T-helper 1 cell (primary cell): ENCODE measurements around the gene KBTBD7.

ENCODE experiments used
- DNase-seq, 5 donors: peaks; one replicate each; pipeline ENCODE4 v3.0.0-alpha.2; 2012 to 2020
- total RNA-seq, 4 donors: gene quantifications; one replicate each; lab custom pipeline; 2026; lab: John Stamatoyannopoulos, UW

Gene KBTBD7, protein sequence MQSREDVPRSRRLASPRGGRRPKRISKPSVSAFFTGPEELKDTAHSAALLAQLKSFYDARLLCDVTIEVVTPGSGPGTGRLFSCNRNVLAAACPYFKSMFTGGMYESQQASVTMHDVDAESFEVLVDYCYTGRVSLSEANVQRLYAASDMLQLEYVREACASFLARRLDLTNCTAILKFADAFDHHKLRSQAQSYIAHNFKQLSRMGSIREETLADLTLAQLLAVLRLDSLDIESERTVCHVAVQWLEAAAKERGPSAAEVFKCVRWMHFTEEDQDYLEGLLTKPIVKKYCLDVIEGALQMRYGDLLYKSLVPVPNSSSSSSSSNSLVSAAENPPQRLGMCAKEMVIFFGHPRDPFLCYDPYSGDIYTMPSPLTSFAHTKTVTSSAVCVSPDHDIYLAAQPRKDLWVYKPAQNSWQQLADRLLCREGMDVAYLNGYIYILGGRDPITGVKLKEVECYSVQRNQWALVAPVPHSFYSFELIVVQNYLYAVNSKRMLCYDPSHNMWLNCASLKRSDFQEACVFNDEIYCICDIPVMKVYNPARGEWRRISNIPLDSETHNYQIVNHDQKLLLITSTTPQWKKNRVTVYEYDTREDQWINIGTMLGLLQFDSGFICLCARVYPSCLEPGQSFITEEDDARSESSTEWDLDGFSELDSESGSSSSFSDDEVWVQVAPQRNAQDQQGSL
- total RNA-seq, result 5.6 to 11.9 (median 10.0) reads per million in 4 donors

DNA sequence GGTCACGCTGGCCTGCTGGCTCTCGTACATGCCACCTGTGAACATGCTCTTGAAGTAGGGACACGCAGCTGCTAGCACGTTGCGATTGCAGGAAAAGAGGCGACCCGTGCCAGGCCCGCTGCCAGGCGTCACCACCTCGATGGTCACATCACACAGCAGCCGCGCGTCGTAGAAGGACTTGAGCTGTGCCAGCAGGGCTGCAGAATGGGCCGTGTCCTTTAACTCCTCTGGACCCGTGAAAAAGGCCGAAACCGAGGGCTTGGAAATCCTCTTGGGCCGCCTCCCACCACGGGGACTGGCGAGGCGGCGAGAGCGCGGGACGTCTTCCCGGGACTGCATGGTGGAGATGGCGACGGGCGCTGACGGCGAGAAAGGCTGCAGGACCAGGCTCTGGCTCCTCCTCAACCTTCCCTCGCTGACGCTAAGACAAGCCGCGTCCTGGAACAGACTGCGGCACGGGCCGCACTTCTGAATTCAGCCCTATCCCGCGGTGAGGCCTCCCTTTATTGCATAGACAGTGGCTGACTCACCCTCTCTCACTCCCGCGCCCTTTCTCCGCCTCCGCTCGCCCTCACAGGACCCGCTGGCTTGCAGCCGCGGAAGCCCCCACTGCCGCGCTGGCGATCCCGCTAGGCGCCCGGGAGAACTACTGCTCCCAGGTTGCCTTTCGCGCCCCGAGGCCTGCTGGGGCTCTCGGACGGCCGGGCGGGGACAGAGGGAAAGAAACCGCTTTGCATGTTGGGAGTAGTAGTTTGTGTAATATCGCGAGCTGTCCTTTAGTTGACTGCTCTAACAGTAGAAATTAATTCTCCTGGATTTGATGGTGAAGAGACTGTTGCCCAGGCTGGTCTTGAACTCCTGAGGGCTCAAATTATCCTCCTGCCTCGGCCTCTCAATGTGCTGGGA lies at the start of gene KBTBD7:
Gene KBTBD7 (minus strand): TSS at position 651 of the 906 bp plus-strand sequence. CDS start 312 bp downstream, at position 339.
- DNase-seq, result peak; percentile 74 to 92 (median 81)

DNA sequence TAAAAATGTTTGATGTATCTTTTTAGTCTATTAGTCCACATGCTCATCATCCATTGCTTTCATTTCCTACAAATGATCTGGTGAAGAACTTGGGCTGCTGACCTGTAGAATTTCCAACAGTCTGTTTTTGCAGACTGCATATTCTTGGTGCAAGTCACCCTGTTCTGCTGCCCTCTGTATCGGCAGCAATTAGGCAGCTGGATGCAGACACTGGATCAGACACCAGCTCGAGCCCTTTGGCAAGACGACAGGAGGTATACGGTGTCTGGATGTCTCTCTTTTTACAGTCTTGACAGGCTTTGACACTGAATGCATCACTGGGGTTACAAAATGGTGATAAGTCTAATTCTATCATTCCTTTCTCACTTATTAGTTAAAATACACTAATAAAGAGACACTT lies 47.3 kb upstream of the KBTBD7 start:
- DNase-seq, result no peak

DNA sequence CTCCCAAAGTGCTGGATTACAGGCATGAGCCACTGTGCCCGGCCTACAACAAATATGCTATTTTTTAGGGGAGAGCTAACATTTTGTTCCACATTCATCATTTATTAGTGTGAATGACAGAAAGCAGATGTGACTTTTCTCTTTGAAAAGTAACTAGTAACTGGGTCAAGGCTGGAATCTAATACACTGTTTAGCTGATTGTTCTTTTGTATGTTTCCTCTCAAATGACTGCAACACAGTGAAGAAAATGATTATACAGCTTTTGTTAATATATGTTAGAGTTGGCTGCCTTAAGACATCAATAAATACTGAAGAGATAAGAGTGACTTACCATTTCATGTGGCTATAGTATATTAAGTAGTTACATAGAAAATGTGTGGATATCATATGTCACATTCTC lies 42.0 kb upstream of the KBTBD7 start:
- no peak for DNase-seq

DNA sequence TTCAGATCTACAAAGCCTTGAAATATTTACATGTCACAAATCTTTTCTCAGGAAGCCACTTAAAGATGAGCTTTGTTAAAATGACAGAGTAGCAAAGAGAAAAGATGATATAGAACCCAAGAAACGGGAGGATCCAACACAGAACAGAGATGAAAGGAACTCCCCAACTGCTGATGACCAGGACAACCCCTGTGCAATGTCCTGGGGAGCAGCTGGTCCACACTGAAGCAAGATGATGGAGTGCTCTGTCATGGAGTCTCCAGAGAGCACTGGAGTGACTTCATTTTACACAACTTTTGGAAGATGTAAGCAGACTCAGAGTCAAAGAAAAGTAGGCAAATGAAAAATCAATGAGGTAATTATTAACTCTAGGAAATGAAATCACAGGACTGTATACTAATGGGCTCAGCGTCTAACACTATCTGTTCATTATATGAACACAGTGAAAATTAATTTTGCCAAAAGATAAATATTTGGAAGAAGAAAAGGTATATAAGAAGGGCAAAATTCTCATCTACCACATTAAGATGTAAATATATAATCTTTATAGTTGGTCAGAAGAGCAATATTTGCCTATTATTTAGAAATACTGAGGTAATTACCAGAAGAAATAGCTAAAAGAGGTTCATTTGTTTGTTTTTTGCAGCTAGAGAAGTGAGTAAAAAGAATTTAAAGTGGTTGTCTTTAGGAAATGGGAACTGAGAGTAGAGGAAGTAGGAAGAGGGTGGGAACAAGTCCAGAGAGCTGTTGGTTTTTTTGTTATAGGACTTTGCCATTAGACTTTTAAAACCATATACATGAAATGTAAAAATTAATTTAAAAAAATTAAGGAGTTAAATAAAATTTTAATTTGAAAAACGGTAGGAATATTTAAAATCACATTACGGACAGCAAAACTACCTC lies 38.5 kb upstream of the KBTBD7 start:
- no peak for DNase-seq

DNA sequence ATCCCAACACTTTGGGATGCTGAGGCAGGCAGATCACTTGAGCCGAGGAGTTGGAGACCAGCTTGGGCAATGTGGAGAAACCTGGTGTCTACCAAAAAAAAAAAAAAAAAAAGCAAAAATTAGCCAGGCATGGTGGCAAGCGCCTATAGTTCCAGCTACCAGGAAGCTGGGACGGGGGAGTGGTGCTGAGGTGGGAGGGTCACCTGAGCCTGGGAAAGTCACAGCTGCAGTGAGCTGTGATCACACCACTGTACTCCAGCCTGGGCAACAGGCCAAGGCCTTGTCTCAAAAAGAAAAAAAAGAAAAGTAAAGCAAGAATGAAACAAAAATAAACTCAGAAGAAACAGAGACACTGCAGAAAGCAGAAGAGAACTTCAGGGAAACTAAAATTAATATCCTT lies 37.4 kb upstream of the KBTBD7 start:
- no peak for DNase-seq

DNA sequence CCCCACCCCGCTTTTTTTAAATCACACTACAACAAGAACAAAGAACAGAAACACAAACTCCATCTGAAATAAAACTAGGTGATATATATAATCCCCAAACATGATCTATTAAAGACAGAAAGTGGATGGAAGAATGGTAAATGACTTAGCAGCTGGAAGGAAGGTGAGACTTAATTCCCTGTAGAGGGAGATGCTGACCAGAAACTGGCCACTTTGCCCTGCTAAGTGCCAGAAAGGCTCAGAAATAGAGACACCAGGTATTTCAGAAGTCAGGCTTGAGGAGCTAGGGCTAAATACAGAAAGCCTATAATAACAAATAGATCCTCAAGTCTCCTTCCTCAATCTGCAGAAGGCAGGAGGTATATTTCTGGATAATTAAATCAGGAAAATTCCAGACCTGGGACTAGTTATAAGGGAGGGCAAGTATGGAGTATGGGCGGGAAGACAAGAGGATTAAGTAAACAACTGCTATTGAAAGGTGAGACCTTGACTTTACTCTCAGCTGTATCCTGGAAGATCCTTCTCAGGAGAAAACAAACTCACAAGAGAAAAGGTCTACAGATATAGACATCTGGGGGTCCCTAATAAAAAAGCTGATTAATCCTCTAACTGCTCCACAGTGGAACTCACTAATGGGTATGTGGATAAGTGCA lies 36.8 kb upstream of the KBTBD7 start:
- DNase-seq, result no peak

DNA sequence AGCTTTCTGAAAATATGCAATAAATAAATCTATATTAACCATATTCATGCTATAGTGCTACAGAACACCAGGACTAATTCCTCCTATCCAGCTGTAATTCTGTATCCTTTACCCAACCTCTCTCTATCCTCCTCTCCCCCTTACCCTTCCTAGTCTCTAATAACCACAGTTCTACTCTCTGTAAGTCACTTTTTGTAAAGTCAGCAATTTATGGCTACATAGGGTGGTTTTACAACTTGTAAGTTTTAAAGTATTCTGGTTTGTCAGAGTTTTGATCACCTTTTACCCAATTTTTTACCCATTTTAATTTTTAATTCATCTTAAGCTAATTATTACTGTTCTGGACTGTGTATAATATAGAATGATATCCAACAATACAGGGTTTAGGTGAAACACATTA lies 35.0 kb upstream of the KBTBD7 start:
- DNase-seq, result no peak

DNA sequence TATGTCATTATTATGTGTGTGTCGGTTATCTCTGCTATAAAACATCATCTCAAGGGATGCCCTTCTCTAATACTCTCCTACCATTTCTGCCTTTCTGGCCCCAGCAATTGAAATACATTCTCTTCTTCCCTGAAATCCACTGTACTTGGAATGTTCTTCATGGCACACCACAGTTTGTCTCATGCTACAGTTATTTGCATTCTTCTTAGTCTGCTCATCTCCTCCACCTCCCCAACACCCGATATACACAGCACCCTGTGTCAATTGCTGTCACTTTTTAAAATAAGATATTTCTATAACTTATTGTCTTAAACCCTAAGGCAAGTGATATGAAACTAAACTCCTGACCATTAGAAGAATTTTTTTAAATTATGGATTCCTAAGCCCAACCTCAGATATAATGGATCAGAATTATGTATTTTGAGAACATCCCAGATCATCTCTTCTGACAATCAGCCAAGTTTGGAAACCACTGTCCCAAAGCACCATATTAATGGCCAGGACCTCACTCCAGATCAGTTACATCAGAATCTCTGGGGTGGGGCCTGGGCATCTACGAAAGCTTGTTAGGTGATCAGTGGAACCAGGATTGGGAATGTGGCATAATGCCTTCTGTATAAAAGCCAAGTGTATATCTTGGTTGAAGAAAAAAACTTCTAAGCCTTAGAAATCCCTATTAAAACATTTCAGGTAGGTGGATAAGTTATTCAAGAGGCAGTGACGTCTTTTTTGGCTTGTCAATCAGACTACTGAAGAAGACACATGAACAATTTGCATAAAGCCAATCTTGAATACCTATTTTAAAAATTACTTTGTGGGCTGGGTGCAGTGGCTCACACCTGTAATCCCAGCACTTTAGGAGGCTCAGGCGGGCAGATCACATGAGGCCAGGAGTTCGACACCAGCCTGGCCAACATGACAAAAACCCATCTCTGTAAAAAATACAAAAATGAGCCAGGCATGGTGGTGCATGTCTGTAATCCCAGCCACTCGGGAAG lies 30.0 kb upstream of the KBTBD7 start:
- no peak for DNase-seq

DNA sequence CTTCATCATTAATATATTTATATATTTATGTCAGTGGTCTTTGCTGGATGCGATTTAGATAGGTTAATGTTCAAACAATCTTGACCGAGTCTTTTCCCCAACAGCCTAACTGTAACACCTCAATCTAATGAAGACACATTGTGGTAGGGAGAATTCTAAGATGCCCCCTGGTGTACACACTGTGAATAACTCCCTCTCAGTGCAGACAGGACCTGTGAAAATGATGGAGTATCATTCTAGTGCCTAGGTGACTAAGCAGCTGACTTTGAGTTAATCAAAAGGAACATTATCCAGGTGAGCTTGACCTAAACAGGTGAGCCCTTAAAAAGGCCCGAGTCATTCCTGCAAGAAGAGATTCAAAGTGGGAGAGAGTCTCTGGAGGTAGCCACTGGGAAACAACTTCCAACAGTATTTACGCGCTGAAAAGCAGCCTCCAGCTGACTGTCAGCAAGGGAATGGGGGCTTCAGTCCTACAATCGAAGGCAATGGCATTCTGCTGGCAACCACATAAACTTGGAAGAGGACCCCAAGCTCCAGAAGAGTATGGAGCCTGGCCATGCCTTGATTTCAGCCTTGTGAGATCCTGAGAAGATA lies 28.0 kb upstream of the KBTBD7 start:
- DNase-seq, result peak in 4 of 5 donors; percentile 19 to 57 (median 34)

DNA sequence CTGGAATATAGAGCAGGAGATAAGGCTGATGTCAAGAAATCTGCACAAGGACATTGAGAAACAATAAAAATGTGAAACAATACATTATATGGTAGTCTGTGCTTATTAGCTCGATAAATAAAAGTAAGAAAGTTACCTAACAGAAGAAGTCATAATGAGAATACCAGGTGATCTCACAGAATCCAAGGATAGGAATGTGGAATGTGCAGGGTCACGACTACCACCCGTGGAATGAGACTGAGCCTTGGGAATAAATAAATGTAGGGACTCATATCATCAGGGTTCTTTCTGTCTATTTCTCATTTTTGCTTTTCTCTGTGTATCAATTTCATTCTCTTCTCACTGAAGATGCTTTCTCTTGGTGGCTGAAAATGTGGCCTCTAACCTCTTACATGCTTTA lies 26.0 kb upstream of the KBTBD7 start:
- DNase-seq, result no peak

DNA sequence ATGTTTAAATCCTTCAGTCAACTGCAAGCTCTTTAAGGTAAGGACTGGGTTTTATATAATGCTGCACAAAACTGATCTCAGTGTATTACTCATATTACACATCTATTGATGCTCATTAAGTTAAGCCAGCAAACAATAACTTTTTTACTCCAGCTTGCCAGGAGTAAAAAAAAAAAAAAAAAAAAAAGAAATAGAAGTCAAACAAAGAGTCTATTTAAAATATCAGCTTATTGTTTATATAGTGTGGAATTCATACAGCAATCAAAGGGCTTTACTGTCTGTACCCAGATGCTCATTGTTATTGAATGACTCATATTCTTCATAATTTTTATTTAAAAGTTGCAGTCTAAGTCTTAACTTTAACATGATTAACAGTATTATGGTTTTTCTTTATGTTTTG lies 21.8 kb upstream of the KBTBD7 start:
- no peak for DNase-seq

DNA sequence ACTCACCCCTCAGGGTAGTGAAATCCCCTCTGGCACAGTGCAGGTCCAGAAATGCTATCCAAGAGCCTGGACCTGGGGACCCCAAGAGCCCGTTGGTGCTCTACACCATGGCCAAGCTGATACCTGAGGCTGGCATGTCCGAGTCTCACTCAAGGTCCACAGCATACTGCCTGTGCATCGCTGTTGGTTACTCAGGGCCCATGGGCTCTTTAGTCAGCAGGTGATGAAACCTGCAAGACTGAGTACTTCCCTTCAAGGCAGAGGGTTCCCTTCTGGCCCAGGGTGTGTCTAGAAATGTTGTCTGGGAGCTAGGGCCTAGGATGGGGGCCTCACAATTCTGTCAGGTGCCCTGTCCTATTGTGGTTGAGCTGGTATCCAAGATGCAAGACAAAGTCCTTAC lies 19.6 kb upstream of the KBTBD7 start:
- no peak for DNase-seq

DNA sequence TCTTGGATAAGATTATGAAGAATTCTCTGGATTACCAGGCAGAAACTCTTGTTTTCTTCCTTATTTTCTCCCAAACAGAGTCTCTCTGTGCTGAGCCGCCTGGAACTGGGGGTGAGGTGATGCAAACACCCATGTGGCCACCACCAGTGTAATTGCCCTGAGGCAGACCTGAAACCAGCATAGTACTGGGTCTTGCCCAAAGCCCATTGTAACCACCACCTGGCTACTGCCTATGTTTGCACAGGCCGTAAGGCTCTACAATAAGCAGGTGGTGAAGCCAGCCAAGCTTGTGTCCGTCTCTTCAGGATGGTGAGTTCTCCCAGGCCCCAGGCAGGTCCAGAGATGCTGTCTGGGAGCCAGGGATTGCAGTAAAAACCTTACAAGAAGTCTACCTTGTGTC lies 18.9 kb upstream of the KBTBD7 start:
- DNase-seq, result no peak

DNA sequence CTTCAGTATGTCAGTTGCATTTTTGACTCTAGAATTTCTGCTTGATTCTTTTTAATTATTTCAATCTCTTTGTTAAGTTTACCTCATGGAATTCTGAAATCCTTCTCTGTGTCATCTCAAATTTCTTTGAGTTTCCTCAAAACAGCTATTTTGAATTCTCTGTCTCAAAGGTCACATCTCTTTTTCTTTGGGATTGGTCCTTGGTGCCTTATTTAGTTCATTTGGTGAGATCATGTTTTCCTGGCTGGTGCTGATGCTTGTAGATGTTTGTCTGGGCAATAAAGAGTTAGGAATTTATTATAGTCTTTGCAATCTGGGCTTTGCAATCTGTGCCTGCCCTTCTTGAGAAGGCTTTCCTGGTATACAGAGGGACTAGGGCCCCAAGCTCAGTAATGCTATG lies 18.5 kb upstream of the KBTBD7 start:
- no peak for DNase-seq

DNA sequence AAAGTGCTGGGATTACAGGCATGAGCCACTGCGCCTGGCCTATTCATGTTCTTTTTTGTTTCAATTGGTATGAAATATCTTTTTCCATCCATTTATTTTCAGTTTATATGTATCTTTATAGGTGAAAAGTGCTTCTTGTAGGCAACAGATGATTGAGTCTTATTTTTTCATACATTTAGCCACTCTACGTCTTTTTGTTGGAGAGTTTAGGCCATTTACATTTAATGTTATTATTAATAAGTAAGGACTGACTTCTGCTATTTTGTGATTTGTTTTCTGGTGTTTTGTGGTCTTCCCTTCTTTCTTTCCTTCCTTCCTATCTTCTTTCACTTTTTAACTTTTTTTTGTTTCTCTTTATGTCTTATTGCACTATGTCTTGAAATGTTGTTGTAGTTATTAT lies 16.7 kb upstream of the KBTBD7 start:
- no peak for DNase-seq

DNA sequence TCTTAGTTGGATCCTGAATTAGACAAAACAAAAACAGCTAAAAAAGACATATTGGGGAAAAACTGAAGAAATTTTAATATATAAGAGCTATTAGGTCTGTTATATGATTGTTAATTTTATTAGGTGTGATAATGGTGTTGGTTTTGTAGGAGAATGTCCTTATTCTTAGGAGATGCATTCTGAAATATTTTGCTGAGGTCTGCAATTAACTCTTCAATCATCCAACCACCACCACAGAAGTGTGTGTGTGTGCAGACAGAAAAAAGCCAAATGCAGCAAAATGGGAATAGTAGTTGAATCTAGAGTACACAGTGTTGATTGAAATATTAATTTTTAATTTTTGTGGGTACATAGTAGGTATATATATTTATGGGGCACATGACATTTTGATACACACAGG lies 12.1 kb upstream of the KBTBD7 start:
- no peak for DNase-seq

DNA sequence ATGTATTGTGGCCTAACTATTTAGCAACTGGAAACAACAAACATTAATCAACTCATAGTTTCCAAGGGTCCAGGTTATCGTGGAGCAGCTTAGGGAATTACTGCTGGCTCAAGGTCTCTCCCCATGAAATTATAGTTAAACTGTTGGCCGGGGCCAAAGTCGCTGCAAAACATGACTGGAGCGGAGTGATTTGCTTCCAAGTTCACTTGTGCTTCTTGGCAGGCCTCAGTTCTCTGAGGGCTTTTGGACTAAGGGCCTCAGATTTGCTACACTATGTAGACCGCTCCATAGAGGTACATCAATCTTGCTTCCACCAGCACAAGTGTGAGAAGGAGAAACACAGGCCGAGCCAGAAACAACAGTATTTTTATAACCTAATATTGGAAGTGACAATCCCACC lies 9.4 kb upstream of the KBTBD7 start:
- no peak for DNase-seq

DNA sequence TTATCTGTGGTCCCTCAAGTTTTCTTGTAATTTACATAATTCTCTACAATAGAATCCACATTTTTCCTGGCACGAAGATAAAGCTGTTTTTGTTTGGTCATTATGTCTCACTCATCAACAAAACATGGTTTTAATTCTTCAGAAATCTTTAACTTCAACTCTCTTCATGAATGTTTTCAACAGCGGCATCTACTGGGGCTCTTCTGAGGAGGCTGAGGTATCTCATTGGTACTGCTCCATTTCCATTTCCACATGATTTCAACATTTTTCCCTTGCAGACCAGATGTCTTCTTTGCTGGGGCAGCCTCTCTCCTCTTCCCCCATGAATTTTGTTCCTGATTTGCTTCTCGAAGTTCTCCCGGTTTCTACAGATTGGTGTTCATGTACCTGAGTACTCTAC lies 5.8 kb upstream of the KBTBD7 start:
- no peak for DNase-seq

DNA sequence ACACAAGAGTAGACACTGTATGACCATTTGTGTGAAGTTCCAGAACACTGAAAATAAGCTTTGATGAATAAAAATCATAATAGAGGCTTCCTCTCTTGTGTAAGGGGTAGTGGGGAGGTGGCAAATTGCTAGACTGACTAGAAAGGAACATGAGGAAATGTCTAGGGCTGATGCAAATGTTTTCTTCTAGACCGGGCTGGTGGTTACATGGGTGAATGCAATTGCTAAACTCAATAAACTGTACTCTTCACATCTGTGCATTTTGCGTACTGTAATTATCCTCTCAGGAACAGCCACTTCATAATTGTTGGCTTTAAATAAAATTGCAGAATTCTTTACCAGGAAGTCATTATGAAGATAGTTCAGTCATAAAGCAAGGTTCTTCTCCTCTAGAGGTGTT lies 5.2 kb upstream of the KBTBD7 start:
- DNase-seq, result no peak

DNA sequence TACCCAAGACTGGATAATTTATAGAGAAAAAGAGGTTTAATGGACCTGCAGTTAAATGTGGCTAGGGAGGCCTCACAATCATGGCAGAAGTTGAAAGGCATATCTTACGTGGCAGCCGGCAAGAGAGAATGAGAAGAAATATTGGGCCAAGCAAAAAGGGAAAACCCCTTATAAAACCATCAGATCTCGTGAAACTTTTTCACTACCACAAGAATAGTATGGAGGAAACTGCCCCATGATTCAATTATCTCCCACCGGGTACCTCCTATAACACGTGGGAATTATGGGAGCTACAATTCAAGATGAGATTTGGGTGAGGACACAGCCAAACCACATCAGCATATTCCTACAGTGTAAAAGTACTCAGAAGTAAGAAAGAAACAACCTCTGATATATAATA lies 4.7 kb upstream of the KBTBD7 start:
- DNase-seq, result no peak
